Measurements from ENCODE around the gene RIPOR3.

DNA sequence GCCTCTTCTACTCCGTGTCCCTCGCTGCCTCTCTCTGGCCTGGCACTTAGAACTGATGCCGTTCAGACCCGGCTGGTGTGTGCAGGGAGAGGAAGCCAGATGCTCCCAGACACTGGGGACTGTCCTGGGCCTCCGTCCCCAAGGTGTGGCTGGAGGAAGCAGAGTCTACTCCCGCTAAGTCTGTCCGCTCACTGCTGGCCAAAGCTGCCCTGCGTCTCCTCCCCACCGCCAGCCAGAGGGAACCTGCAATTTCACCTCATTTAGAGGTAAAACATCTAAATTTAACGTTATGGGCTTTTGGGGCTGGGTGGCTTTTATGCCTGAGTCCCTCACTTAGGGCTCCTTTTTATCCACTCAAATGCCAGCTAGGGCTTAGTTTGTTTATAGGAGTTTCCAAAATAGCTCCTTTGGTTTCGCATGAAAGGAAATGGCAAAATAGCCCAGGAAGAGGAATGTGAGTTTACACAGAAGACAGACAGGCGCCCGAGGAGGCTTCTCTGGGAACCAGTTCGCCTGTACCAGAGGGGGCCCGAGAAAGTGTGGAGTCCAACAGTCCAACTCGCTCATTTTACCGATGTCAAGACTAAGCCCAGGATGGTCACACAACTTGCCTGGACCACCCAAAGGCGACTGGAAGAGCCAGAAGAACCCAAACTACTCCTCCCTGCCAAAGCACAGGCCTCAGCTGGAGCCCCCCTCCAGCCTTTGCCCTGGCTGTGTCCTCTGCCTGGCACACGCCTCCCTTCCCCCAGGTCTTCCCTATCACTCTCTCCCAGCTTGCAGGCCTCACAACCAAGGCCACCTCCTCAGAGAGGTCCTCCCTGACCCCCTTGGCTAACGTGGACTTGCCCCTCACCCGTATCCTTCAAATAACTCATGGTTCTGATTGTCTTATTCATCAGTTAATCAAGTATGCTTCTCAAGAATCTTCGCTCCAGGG, 54.5 kb downstream of the RIPOR3 start:
- TF ChIP-seq, protein P1, sequence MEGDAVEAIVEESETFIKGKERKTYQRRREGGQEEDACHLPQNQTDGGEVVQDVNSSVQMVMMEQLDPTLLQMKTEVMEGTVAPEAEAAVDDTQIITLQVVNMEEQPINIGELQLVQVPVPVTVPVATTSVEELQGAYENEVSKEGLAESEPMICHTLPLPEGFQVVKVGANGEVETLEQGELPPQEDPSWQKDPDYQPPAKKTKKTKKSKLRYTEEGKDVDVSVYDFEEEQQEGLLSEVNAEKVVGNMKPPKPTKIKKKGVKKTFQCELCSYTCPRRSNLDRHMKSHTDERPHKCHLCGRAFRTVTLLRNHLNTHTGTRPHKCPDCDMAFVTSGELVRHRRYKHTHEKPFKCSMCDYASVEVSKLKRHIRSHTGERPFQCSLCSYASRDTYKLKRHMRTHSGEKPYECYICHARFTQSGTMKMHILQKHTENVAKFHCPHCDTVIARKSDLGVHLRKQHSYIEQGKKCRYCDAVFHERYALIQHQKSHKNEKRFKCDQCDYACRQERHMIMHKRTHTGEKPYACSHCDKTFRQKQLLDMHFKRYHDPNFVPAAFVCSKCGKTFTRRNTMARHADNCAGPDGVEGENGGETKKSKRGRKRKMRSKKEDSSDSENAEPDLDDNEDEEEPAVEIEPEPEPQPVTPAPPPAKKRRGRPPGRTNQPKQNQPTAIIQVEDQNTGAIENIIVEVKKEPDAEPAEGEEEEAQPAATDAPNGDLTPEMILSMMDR (IDR thresholded peaks at IDR 0.05): no peak
- no peak for TF ChIP-seq POLR2AphosphoS5 (IDR thresholded peaks at IDR 0.05)
- TF ChIP-seq POLR2A (IDR thresholded peaks at IDR 0.05; ENCODE audit: low read depth): no peak
